ENCODE data around the gene OR7A5. TPM values are rescaled to one million over a fixed set of nuclear protein-coding genes. Genes with fewer than 3 reads are reported as not detected.

Gene OR7A5
- not detected in 5 replicates for total RNA-seq (2022; extraction: Qiagen RNA extraction; ENCODE audit: low read depth)

GRCh38 chr19:14835011-14835410, at the start of gene OR7A5, which contains the start of gene OR7C1:
OR7A5 (minus strand) TSS chr19:14835185; CDS start chr19:14828241, 6,944 bp downstream.
OR7C1 (minus strand) TSS chr19:14835185; CDS start chr19:14800136, 35,049 bp downstream.

GRCh38 chr19:14848822-14849221, 13.8 kb upstream of the OR7A5 start, which contains the start of gene OR7A10:
OR7A10 (minus strand) TSS chr19:14848922; CDS start chr19:14841877, 7,045 bp downstream.

GRCh38 chr19:14778110-14778845, 56.7 kb downstream of the OR7A5 start, which contains the start of gene ADGRE2:
ADGRE2 (minus strand) TSS chr19:14778560; CDS start chr19:14776756, 1,804 bp downstream.

Other genes starting within 250 kb of the OR7A5 start
- gene ADGRE3, start 160.3 kb downstream of the OR7A5 start, total RNA-seq (2022; extraction: Qiagen RNA extraction; ENCODE audit: low read depth), result not detected in 5 replicates
- 1.2 to 3.8 TPM (median 3.4 TPM) in 5 replicates for gene ZNF333, start 145.1 kb downstream of the OR7A5 start, total RNA-seq (2022; extraction: Qiagen RNA extraction; ENCODE audit: low read depth)
- gene ADGRE2, start 56.6 kb downstream of the OR7A5 start, total RNA-seq (2022; extraction: Qiagen RNA extraction; ENCODE audit: low read depth), result 0.53 to 1.4 TPM (median 0.99 TPM) in 5 replicates
- gene OR7C1, start within 50 bp of the OR7A5 start, total RNA-seq (2022; extraction: Qiagen RNA extraction; ENCODE audit: low read depth), result not detected in 5 replicates
- gene OR7A10, start 13.7 kb upstream of the OR7A5 start, total RNA-seq (2022; extraction: Qiagen RNA extraction; ENCODE audit: low read depth), result not detected in 5 replicates
- not detected in 5 replicates for gene OR7A17, start 50.9 kb upstream of the OR7A5 start, total RNA-seq (2022; extraction: Qiagen RNA extraction; ENCODE audit: low read depth)
- gene OR7C2, start 106.3 kb upstream of the OR7A5 start, total RNA-seq (2022; extraction: Qiagen RNA extraction; ENCODE audit: low read depth), result not detected in 5 replicates
- gene SLC1A6, start 144.7 kb upstream of the OR7A5 start, total RNA-seq (2022; extraction: Qiagen RNA extraction; ENCODE audit: low read depth), result not detected in 5 replicates
- gene CASP14, start 214.3 kb upstream of the OR7A5 start, total RNA-seq (2022; extraction: Qiagen RNA extraction; ENCODE audit: low read depth), result not detected in 5 replicates
- not detected in 5 replicates for gene OR1I1, start 247.0 kb upstream of the OR7A5 start, total RNA-seq (2022; extraction: Qiagen RNA extraction; ENCODE audit: low read depth)

Data from A549 treated with ZK216348 at 1 μM for 4 hours (cell line).